HG03060 (cell line): Measurements from ENCODE around the gene CYP20A1.
"Not testable (repeated sequence)": the region's sequence is repeated elsewhere in the genome, so short reads cannot be mapped to it uniquely, and the experiment has no call there.

ENCODE experiments used
- ATAC-seq: cut with Tn5 transposase; IDR thresholded peaks from one replicate; pipeline ENCODE4 v1.9.1; 2021; ENCODE audit warnings: low read depth, moderate number of reproducible peaks; ENCODE audit not compliant: unreplicated experiment

Gene CYP20A1

DNA sequence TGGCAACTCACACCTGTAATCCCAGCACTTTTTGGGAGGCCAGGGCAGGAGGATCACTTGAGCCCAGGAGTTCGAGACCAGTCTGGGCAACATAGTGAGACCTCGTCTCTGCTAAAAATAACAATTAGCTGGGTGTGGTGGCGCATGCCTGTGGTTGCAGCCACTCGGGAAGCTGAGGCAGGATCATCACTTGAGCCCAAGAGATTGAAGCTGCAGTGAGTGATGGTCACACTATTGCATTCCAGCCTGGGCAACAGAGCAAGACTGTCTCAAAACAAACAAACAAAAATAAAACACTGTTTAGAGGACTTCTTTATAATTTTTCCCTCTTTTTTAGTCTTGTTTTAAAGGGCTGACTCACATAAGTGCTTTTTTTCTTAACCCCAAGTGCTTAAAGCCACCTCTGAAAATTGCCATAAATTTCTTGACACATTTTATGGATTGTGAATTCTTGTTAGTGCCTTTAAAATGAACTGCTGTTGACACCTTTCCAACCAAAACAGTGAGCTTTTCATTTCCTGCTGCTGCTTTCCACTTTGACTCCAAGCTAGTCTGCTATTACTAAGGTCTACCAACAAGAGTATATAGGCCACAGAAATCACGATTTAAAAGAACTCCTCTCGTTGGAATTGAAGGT is 41.7 kb downstream of the CYP20A1 start:
- ATAC-seq = no peak

DNA sequence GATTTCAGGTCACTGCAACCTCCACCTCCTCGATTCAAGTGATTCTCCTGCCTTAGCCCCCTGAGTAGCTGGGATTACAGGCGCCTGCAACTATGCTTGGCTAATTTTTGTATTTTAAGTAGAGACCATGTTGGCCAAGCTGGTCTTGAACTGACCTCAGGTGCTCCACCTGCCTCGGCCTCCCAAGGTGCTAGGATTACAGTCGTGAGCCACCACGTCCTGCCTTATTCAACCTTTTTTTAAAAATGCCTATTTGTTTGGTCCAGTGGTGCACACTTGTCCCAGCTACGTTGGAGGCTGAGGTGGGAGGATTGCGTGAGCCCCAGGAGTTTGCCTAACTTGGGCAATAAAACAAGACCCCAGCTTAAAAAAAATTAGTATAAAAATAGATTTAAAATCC is 43.3 kb downstream of the CYP20A1 start:
- no peak for ATAC-seq

DNA sequence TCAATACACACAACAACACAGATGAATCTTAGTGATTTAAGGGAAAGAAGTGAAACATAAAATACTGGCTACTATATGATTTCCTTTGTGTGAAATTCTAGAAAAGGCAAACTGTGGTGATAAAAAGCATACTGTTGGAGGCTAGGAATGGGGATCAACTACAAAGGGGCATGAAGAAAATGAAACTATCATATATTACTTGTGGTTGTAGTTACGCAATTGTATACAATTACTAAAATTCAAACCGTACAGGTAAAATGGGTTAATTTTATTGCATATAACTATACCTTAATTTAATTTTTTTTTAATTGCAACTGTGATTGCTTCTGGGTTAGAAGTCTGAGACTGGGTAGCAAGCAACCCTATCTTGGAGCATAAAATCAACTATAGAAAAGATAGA is 47.7 kb downstream of the CYP20A1 start:
- no peak for ATAC-seq

DNA sequence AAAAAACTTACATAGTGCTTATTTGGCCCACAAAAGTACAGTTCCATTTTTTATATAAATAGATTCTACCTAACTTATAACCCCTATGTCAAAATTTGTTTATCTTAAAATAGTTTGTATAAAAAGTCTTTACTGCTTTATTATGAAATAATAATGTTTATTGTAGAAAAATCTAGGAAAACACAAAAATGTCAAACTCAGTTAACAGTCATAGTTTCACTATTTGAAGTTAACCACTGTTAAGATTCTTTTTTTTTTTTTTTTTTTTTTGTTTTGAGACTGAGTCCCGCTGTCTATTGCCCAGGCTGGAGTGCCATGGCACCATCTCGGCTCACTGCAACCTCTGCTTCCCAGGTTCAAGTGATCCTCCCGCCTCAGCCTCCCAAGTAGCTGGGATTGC is 62.8 kb downstream of the CYP20A1 start:
- ATAC-seq = no peak

DNA sequence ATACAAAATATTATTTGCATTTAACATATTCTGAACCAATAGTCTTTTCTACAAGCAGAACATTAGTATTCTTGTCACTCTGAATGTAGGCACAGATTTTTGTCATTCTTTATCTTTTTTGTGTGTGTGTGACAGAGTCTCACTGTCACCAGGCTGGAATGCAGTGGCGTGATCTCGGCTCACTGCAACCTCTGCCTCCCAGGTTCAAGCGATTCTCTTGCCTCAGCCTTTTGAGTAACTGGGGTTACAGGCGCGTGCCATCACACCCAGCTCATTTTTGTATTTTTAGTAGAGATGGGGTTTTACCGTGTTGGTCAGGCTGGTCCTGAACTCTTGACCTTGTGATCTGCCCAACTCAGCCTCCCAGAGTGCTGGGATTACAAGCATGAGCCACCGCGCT is 63.8 kb downstream of the CYP20A1 start:
- ATAC-seq = not testable (repeated sequence)

DNA sequence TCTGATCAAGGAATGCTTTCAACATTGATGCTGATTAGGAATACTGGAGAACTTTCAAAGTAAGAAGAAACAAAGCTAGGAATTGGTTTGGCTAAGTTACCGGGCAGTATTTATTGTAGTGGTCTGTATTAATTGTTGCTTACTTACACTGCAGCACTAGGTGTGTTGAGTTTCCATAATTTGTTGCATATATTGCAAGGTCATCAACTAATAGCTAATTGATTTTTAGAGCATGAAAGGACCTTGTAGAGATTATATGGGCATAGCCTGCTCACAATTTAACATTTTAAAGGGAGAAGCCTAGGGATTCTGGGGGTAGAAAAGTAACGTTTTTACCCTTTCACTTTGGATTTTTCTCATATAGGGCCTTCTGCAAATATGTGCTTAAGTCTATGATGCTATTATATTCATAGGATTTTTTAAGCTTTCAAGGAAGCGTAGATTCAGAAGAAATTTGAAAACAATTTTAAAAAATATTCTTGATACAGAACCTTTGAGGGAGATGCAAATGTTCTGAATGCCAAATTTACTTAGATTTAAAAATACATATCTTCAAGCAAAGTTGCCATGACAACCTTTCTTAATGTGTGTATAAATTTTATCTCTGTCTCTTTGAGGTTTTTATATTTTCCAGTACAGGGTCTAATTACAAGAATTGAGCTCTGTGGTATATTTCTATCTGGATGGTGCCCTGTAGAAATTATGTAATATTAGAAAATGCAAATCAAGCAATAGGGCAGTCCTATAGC is 72.0 kb downstream of the CYP20A1 start:
- no peak for ATAC-seq

DNA sequence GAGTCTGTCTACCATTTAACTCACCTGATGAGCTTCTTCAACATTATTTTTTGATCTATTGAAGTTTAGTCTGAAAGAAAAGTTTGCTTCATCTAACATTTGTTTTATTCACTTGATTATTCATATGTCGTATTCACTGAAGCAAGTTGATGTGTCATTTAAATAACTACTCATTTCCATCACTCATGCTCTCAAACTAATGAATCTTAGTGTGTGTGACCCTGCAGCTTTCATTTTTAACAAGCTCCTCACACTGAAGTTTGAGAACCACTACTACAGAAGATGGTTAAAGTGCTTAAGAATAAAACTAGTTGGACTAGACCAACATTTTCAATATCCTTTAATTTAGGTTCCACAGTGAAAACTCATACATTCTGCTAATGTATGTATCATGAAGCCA is 87.5 kb downstream of the CYP20A1 start:
- no peak for ATAC-seq

DNA sequence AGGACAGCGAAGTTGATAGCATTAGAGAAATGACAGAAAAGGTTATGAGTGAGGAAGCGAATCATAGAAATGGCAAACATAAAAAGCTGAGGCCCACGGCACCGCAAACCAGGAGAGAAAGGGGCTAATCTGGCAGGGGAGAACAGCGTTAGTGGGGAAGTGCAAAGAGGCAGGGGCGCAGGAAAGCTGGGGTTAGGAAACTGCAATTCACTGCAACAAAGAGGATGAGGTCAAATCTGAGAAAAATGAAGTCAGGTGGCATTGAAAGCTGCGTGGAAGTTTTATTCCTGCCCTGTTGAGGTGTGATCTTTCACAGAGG is 88.7 kb downstream of the CYP20A1 start:
- no peak for ATAC-seq

DNA sequence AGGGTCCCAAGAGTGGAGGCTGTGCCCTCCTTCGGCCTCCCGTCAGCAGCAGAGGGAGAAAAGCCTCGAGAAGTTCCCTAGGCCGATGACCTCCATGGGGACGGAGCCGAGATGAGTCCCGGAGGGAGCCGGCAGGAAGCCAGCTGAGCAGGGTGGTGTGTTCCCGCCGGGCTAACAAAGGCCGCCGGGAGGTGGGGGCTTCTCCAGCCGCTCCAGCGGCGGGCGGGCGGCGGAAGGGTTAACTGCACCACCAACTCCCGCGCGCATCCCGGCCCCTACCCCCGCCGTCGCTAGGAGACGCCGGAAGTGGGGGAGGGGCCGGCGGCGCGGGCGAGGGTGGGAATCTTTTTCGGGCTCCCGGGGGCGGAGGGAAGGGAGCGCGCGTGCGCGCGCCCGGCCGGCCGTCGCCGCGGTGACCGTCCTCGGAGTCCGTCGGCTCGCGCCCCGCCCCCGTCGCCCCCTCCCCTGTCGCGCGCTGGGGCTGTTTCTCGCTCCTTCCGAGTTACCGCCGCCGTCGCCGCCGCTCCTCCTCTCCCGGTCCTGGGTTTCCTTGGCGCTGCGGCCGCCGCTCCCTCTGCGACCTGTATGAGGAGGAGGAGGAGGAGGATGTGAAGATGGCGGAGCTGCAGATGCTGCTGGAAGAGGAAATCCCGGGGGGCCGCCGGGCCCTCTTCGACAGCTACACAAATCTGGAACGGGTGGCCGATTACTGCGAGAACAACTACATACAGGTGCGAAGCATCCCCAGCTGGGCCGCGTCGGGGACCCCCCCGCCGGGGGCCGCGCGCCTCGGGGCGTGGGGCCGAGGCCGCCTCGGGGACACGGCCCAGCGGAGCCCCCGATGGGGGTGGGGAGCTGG is 89.3 kb downstream of the CYP20A1 start, which contains the start of gene ABI2:
ABI2 (plus strand) TSS at position 494 of the 859 bp plus-strand sequence; CDS start at position 615, 121 bp downstream.
- ATAC-seq = no peak

DNA sequence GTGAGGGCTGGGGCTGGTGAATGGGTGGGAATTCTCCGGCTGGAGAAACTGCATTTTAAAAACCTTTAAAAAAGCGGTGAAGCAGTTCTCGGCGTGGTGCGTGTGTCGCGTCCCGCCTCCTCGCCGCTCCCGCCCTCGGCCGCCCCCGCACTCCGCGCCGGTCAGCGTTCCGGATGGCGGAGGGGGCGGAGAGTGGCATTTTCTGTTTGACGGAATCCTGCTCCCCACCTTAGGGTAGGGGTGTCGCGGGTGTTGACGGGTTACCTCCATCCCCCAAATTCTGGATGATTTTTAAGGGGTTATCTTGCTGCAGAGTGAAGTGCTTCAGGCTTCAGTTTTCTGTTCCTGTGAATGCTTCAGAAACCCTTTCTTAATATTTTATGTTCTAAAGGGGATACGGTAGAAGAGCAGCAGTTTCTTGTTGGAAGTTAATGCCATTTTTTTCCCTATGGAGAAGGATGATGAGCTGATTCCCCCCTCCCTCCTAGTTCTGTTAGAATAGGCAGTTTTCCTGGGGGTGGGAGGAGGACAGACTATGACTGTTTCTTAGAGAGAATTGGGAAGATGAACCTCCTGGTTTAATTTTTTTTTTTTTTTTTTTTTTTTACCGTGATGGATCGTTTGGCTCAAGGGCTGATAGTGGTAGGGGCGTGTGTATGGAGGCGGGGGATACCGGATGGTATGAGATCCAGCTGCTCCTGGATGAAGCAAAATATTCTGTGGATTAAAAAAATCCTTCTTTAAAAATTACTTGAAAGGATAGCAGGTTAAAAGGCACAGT is 90.1 kb downstream of the CYP20A1 start:
- no peak for ATAC-seq

DNA sequence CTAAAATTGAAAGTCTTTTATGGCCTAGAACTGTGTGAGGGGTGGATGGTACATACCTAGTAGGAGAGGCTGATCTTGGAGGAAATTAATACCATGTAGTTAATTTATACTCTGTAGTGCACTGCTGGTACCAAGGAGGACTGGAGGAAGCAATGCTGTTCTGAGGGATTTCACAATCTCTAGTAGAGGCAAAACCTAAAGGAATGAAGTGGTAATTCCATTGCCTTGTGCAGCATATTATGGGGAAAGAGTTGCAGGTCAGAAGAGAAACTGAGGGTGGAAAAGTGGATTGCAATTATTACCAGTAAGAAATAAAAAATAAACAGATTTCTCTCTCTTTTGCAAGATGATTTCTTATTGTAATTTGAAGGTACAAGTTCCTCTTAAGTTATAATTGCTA is 91.6 kb downstream of the CYP20A1 start:
- ATAC-seq = no peak

DNA sequence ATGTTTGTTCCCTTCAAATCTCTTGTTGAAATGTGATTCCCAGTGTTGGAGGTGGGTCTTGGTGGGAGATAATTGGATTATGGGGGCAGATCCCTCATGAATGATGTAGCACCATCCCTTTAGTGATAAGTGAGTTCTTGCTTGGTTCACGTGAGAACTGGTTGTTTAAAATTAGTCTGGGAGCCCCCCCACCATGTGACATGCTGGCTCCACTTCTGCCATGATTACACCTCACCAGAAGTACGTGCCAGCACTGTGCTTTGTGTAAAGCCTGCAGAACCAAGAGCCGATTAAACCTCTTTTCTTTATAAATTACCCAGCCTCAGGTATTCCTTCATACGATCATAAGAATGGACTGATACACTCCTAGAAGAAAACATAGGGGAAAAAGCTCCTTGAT is 99.5 kb downstream of the CYP20A1 start:
- ATAC-seq = no peak

DNA sequence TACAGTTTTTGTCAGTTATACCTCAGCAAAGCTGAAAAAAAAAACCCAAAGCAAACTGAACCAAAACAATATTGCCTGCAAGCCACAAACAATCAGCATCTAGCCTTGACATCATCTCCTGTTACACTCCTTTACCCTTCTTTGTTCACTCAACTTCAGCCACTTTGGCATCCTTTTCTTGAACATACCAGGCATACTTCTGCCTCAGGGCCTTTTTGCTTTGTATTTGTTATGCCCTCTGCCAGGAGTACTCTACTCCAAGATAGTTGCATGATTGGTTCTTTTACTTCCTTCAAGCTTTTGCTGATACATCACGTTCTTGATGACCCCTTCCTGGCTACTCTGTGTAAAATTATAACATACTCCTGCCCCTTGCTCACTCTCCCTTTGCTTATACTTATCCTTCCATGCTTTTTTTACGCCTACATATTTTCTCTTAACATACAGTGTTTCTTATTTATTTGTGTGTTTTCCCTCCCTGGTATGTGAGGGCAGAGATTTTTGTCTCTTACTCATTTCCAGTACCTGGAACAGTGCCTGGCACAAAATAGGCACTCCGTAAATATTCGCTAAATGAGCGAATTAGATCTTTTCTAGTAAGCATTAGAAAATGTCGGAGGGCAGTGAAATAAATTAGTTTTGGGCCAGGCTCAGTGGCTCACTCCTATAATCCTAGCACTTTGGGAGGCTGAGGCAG is 102.1 kb downstream of the CYP20A1 start:
- no peak for ATAC-seq

DNA sequence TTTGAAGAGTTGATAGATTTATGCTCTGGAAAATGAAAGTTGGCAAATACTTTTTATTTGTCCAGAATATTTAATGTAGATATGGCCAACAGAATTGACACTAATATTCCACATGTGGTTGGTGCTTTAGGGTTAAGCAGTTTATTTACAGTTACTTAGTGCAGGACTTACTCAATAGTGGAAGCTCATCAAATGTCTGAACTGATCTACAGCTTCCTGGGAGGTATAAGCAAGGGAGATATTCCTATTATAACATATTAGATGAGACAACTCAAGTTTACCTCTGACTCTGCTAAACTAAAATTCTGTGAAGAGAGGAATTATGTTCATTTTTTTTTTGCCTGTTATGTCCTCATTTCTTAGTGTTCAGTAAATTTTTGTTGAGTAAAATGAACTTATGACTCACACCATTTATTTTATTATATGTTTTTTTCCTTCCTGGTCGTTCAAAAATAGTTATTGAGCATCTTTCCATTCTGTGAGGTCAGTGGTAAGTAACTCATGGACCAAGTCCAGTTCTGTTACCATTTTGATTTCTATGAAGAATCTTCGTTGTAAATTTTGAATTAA is 103.0 kb downstream of the CYP20A1 start:
- ATAC-seq = no peak

DNA sequence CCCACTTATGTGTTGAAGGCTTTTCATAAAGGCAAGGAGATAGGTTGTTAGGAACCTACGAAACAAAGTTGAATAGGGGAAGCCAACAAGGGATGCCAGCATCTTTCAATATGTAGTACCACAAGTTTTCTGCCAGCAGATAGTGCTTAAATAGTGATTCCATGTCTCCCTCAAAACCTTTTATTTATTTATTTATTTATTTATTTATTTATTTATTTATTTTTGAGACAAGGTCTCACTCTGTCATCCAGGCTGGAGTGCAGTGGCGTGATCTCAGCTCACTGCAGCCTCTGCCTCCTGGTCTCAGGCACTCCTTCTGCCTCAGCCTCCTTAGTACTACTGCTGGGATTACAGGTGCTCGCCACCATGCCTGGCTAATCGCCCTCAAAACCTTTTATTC is 103.6 kb downstream of the CYP20A1 start:
- ATAC-seq = not testable (repeated sequence)

DNA sequence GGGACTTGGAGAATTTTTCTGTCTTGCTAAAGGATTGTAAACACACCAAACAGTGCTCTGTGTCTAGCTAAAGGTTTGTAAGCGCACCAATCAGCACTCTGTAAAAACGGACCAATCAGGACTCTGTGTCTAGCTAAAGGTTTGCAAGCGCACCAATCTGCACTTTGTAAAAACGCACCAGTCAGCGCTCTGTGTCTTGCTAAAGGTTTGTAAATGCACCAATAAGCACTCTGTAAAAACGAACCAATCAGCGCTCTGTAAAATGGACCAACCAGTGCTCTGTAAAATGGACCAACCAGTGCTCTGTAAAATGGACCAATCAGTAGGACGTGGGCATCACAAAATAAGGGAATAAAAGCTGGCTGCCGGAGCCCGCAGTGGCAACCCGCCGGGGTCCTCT is 105.8 kb downstream of the CYP20A1 start:
- no peak for ATAC-seq

DNA sequence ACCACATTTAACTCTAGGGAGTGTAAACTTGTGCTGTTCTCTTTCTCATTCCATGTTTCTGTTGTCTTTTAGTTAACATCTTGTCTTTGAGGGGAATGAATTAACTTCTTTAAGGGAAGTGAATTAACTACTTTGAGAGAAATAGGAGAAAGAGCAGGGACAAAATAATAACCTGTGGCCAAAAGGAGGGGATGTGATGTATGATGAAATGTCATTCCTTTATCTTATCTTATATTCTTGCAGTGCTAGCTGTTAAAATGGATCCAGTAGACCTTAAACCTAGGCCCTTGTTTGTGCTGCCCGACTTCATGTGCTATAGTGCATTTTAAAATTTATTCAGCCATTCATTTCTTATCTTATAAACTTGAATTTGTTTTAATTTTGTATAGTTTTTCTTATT is 107.8 kb downstream of the CYP20A1 start:
- no peak for ATAC-seq

DNA sequence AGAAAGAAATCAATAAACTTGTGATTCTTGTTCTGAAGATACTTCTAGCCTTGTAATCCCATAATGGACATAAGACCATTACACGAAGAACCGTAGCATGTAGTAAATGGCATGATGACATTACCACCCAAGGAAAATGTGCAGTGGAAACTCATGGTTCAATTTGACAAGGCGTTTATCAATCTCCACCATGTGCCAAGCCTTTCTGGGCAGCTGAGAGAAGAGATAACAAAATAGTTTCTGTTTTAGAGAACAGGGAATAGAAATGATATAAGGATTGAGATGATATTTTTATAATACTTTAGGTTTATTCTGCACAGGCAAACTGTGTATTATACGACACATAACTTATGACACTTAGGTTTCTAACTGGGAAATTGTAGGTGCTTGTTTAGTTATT is 108.6 kb downstream of the CYP20A1 start:
- no peak for ATAC-seq

DNA sequence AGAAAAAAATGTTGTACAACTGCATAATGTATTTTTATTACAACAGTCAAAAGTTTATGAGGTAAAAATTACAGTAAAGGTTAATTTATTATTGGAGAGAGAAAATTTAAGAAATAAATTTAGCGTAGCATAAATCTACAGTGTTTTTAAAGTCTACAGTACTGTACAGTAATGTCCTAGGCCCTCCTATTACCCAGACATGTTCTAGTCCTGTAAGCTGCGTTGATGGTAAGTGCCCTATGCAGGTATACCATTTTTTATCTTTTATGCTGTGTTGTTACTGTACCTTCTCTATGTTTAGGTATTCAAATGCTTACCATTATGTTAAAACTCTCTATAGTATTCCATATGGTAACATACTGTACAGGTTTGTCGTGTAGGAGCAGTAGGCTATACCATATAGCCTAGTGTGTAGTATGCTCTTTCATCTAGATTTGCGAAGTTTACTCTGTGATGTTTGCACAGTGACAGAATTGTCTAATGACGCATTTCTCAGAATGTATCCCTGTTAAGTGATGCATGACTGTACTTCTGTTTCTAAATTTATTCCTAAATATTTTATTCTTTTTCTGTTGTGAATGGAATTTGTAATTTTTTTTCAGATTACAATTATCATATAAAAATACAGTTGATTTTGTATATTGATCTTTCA is 113.9 kb downstream of the CYP20A1 start:
- ATAC-seq = no peak
